HG02973 (cell line): Measurements from ENCODE around the gene ACADVL.

Experiments used
- ATAC-seq: cut with Tn5 transposase; IDR thresholded peaks from one replicate; pipeline ENCODE4 v1.9.1; 2021; ENCODE audit warnings: moderate library complexity; ENCODE audit not compliant: unreplicated experiment

The ACADVL gene

DNA sequence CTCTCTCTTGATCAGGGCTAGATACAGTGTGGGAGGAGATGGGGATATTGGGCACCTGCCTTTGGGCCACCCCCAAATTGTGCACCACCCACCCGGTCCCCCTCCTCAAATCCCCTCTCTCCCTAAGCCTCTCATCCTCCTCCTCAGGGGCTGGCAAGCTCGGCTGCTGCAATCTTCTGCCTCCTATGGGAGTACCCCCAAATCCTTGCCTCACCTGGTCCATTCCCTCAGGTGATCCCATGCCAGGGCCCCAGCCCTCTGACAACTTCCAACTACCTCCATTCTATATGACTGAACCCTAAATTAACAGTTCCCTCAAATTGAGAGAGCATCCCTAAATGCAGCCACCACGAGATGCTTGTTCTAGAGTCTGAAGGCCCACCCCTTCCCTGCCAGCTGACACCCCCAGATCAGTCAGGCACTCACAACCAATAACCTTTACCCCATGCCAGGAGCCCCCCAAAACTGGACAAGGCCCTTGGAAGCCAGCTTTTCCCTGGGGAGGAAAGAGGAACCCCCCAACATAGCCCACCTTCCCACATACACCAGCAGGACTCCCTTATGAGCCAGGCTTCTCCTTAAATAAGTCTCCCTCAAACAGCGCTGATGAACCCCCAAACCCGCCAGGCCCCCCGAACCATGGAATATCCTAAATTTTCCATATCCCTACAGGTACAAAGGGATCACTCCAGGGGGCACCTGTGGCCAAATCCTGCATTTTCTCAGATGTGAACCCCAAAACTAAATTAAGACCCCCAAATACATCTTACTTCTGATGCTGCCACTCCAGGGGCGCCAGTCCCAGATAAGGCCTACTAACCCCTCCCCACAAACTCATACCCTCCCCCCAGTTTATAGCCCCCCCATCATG, 3.3 kb upstream of the ACADVL start:
- ATAC-seq: no peak

DNA sequence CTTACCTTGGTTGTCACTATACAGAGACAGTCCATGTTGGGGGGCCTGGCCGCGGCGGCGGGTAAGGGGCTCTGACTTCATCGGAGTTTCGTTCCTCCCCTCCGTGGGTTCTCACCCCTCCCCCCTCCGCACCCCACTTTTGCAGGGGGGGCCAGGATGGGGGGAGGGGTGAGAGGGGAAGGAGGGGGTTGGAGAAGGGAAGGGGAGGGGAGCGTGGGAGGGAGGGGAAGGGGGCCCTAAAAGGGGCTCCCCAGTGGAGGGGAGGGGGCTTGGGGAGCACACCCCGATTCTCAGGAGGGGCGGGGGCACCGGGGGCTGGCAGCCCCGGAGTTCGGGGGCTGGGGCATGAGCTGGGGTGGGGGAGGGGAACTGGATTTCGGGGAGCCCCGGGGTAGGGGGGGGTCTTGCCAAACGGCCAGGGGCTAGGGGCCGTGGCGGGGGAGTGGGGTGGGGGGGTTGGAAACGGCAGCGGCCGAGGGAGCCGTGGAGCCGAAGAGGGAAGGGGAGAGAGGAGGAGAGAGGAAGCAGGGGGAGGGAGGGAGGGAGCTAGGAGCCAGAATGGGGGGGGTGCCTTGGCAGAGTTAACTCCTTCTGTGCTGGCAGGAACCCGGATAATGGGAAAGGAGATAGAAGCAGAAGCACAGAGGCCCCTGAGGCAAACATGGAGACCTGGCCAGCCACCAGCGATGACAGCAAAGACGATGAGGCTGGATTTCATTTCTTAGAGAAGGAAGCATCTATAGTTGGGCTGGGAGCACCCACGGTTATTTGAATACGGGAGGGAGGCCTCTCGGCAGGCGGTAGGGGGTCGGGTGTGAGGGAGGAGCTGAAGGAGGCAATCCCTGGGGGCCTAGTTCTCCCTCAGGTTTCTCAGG, 2.4 kb upstream of the ACADVL start:
- ATAC-seq: no peak

DNA sequence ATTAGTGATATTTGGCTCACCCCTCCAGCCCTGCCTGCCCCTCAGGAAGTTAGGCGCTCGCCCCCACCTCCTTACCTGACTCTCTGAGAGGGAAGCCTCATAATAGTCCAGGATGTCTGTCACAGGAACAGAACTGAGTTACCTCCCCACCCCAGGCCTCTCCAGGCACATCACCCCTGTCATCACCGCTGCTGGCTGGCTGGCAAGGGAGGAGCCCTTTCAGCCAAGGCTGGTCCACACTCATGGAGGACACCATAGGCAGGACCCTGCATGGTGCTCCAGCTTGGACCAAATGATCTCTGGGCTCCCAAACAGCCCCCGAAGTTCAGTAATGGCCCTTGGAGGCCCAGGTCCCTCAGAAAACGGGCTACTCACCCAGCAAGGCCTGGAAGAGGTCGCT, 1.6 kb upstream of the ACADVL start:
- ATAC-seq: no peak

DNA sequence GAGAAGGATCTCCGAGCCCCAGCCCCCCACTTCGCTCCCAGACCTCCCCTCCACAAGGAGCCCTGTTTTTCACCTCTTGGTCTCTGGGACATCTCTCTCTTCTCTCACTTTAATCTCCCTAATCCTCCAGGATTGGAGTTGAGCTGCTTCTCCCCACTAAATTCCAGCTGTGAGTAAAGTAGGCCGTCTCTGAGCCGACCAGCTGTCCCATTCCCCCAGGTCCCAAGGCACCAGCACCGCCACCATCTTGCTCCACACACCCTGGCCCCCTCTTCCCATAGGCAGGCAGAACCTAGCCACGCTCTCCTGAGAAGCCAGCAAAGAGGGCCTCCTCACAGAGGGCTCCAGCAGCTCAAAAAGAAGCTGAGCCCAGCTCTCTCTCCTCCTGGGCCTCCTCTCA, 980 bp upstream of the ACADVL start:
- ATAC-seq: no peak

DNA sequence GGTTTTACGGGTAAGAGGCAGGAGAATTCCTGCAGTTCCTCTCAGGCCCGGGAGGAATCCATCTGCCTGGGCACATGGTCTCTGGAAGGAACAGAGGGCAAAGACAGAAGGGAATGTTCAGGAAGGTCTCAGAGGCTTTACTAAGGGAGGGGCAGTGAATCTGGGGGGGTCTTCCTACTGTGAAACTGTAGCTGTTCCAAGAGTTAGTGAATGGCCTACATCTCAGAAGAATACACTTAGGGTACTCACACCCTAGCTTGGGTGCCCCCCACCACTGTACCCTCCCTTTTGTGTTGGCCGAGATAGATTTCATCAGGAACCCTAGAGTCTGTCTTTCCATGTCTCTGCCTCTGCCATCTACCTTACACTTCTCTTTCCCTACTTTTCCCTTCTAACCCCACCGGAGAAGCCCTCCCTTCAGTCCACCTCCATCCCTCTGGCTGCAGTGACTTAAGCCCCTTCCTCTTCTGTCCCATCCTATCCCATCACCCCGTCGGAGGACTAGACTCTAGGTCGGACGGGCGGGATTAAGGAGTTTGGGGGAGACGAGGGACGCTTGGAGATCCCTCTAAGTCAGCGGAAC, 418 bp upstream of the ACADVL start:
- ATAC-seq: no peak

DNA sequence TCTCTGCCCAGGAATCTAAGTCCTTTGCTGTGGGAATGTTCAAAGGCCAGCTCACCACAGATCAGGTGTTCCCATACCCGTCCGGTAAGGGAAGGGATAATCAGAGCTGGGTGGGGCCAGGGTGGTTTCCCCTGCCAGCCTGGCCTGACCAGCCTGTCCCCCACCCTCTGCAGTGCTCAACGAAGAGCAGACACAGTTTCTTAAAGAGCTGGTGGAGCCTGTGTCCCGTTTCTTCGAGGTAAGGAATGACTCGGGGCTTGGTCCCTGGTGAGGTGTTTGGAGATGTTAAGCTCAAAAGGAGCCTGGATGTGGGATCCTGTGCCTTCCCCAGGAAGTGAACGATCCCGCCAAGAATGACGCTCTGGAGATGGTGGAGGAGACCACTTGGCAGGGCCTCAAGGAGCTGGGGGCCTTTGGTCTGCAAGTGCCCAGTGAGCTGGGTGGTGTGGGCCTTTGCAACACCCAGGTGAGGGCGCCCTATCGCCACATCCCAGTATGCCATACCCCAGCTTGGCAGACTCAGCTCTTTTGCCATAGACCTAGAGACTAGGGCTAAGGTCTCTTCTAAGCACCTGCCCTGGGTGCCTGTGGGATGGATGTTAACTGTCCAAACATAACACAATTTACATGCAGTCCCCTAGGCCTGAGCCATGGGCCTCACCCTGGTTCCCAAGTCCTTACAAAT, 997 bp downstream of the ACADVL start:
- no peak for ATAC-seq

DNA sequence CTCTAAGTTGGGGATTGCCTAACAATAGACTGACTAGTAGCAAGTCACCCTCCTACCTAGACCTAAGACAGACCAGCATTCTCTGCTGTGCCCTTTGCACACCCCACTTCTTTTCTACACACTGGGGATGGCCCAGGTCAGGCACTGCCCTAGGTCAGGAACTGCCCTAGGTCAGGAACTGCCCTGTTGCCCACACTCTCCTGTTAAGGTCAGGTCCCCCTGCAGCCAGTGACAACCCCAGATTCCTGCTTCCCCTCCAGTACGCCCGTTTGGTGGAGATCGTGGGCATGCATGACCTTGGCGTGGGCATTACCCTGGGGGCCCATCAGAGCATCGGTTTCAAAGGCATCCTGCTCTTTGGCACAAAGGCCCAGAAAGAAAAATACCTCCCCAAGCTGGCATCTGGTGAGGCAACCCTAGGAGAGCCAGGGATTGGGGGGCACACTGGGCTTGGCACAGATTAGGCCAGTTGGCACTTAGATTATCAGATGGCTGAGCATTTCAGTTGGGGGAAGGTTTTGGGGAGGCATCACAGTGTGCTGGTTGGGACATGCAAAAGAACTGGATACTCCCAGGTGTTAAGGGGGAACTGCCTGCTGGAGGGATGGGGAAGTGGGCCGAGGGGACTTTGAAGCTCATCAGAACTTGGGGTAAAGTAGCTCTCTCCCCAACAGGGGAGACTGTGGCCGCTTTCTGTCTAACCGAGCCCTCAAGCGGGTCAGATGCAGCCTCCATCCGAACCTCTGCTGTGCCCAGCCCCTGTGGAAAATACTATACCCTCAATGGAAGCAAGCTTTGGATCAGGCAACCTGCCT, 1.7 kb downstream of the ACADVL start:
- no peak for ATAC-seq

DNA sequence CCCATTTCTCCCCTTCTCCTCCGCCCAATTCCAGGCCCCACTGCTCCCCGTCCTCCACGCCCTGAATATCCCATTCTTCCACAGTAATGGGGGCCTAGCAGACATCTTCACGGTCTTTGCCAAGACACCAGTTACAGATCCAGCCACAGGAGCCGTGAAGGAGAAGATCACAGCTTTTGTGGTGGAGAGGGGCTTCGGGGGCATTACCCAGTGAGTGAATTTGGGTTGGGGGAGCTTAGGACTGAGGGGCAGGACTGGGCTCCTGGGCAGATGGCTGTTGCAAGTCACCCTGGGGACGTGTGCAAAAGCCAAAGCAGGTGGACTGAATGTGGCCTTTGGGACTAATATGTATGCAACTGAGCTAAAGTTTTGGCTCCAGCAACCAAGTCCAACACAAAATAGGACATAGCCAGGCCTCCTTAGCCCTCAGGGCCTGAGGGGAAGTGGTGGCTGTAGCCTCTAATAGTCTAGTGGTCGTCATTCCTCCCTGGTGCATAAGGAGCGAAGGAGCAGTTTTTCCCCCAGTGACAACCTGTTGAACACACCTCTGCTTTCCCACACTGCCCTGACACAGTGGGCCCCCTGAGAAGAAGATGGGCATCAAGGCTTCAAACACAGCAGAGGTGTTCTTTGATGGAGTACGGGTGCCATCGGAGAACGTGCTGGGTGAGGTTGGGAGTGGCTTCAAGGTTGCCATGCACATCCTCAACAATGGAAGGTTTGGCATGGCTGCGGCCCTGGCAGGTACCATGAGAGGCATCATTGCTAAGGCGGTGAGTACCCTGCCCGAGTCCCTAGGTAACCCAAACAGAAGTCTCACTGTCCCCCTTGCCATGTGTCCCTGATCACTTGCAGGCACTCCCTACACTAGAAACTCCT, 2.6 kb downstream of the ACADVL start:
- no peak for ATAC-seq

DNA sequence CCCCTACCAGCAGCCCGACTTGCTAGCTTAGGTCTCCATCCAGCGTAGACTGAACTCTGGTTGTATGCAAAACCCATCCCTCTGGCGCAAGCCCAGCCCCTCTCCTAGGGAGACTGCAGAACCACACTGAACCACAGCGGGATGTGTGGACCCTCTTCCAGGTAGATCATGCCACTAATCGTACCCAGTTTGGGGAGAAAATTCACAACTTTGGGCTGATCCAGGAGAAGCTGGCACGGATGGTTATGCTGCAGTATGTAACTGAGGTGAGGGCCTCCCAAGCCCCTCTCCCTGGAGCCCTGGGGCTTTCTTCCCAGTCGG, 3.2 kb downstream of the ACADVL start:
- no peak for ATAC-seq

DNA sequence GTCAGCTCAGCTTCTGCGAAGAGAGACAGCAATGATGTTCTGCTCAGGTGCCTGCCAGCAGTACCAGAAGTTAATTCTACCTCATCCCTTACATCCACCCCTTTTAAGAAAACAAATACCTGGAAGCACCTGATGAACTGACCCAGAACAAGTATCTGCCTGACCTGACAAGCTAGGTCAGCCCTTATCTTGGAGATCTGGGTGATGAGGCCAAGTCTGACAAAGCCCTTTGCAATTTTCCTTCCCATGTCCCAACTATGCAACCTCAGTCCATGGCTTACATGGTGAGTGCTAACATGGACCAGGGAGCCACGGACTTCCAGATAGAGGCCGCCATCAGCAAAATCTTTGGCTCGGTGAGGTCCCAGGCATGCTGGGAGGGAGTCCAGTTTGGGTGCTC, 3.6 kb downstream of the ACADVL start:
- ATAC-seq: no peak

DNA sequence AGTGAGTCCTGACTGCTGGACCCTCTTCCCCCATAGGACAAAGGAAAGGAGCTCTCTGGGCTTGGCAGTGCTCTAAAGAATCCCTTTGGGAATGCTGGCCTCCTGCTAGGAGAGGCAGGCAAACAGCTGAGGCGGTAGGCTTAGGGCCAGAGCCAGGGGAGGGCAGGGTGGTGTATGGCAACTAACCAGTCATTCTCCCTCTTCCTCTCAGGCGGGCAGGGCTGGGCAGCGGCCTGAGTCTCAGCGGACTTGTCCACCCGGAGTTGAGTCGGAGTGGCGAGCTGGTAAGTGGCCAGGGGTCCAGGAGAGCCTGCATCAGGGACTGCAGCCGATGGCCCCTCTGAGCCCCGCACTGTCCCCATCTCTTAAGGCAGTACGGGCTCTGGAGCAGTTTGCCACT, 4.4 kb downstream of the ACADVL start:
- ATAC-seq: no peak

DNA sequence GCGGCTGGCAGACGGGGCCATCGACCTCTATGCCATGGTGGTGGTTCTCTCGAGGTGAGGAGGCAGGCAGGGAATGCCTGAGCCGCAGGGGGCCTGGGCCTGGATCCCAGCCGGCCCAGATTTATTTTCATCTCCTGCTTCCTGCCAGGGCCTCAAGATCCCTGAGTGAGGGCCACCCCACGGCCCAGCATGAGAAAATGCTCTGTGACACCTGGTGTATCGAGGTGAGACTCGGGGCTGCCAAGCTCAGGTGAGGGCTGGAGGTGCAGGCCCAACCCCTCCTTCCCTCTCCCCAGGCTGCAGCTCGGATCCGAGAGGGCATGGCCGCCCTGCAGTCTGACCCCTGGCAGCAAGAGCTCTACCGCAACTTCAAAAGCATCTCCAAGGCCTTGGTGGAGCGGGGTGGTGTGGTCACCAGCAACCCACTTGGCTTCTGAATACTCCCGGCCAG, 4.9 kb downstream of the ACADVL start:
- ATAC-seq: no peak

DNA sequence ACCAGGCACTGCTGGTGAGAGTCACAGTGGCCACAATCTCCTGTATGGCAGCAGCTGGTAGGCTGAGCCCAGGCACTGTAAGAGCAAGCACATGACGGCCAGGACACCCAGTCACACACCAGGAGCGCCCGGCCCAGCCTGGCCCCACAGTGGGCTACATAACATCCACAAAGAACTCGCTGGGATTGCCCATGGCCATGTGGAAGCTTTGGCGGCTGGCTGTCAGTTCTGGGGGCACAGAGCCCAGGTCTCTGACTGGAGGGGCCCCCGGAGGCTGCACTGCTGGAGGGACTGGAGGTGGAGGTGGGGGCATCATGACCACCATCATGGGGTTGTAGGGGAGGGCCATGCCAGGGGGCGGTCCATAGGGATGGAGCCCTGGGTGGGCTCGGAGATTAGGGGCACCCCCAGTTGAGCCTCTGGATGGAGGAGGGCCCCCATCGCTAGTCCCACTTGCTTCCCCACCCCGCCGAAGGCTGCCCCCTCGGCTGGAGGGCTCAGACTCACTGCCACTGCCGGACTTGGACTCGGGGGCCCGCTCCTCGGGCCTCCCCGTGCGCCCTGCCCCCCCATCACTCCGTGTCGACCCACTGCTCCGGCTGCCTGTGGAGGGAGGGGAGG, 6.1 kb downstream of the ACADVL start:
- ATAC-seq: no peak

DNA sequence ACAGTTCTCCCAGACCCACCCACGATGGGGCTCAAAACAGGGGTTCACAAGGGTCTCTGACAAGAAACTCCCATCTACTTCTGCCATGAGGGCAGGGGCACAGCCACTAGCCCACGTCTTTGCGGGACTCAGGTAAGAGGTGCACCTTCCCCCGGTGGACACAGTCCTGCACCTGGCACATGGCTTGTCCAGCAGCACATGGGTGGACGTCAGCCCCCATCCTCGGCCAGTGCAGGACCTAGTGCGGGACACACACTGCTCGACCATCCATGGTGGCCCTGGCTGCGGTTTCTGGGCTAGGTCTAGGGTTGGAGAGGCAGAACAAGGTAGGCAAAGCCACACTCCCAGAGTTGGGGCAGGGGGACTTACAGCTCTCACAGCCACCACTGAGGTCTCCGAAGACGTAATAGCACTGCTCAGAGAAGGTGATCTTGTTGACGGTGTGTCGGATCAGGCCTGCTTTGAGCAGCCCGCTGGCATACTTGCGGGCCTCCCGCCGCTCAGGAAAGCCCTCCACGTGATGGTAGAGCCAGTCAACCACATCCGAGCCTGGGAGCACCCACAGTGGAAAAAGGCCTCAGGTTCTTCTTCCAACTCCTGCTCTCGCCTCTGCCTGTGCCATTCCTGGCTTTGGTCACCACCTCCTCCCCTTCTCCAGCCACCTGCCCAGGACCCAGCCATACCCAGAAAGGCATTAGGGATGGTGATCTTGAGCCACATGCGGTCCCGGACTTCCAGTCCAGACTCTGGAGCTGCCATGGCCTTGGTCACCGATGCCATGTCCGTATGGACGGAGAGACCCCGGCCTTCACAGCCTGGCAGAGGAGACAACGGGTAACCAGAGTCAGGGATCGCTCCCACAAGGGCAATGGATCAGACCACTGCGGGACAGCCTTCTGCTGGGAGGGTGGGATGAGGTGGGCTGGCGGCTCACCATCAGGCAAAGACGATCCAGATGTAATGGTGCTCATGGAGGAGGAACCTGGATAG, 7.3 kb downstream of the ACADVL start:
- no peak for ATAC-seq

DNA sequence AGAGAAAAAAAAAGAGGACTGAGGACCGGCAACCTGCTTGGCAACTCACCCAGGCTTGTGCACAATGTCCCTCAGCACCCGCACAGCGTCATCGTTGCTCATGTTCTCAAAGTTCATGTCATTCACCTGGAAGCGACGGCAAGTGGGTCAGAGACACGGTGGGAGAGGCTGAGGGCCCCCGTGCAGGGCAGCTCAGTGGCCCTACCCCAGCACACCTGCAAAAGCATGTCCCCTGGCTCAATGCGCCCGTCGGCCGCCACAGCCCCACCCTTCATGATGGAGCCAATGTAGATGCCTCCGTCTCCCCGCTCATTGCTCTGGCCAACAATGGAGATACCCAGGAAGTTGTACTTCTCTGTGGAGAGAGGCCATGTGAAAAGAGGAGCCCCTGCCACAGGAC, 9.2 kb downstream of the ACADVL start:
- no peak for ATAC-seq

DNA sequence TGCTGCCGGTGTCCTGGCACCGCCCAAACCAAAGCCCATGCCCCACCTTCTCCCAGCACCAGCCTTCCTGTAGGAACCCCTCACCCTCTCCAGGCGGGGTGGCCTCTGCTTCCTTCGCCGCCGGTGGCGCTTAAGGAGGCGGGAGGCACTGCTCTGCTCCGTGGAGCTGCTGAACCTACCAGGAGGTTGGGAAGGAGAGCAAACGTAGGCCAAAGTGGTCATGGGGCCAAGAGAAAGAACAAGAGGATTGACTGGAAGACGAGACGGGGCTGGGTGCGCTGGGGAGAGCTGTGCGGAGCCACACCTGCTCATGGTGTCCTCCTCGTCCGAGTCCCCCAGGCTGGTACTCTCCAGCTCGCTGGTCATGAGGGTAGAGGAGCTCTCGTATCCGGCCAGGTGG, 9.8 kb downstream of the ACADVL start:
- ATAC-seq: no peak

DNA sequence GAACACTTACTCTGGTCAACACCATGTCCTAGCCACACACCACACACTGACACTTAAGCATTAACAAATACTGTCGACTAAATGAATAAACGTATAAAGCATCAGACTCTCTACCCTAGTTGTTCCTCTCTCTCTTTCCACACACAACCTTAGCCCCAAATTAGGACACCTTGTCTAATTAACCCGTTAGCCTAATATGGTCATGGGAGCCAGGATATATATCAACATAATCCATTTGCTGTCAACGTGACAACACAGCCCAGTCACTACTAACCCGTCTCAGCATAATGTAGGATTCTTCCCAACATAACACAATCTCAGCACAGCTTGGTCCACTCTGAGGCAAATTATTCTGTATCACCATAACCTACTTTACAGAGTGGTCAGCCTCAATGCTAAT, 12.4 kb downstream of the ACADVL start:
- no peak for ATAC-seq

DNA sequence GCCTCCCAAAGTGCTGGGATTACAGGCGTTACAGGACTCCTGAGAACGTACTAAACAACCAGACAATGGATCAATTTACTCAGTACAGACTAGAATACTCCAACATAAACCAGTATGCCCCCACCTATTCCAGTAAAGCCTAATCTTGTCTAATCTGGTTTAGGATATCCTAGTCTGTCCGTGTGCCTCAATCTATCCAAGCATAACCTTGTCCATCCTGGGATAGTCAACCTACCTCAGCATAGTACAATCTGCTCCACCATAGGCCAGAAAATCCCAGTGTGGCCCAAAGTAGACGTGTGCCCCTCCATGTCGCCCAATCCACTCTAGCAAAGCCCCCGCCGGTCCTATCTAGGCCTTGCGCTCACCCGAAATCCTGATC, 14.0 kb downstream of the ACADVL start:
- no peak for ATAC-seq
